Measurements from ENCODE around the gene DLGAP1.
"Not testable (repeated sequence)": the region's sequence is repeated elsewhere in the genome, so short reads cannot be mapped to it uniquely, and the experiment has no call there.

The DLGAP1 gene

GRCh38 chr18:4455113-4455811 is at the start of gene DLGAP1:
Gene DLGAP1 (minus strand): TSS chr18:4455307.
- DNase-seq (ENCODE audit: low spot score), result peak; percentile 30

GRCh38 chr18:4494703-4495284 is 39.7 kb upstream of the DLGAP1 start:
- not testable (repeated sequence) for DNase-seq (ENCODE audit: low spot score)

GRCh38 chr18:4468511-4468910 is 13.4 kb upstream of the DLGAP1 start:
- DNase-seq (ENCODE audit: low spot score), result no peak

GRCh38 chr18:4454537-4455112 is 482 bp downstream of the DLGAP1 start:
- DNase-seq (ENCODE audit: low spot score), result peak; percentile 10

- peak; percentile 6 for DNase-seq (ENCODE audit: low spot score)
These were observed 1.1 kb downstream of the DLGAP1 start for GRCh38 chr18:4453874-4454536.

- DNase-seq (ENCODE audit: low spot score), result no peak
These were observed 1.6 kb downstream of the DLGAP1 start for GRCh38 chr18:4453567-4453873.

- no peak for DNase-seq (ENCODE audit: low spot score)
These were observed 4.9 kb downstream of the DLGAP1 start for GRCh38 chr18:4450065-4450658.

- DNase-seq (ENCODE audit: low spot score), result no peak
These were observed 9.2 kb downstream of the DLGAP1 start for GRCh38 chr18:4445902-4446301.

GRCh38 chr18:4444306-4444705 is 10.8 kb downstream of the DLGAP1 start:
- DNase-seq (ENCODE audit: low spot score), result no peak

- no peak for DNase-seq (ENCODE audit: low spot score)
These were observed 14.0 kb downstream of the DLGAP1 start for GRCh38 chr18:4441098-4441497.

GRCh38 chr18:4438938-4439337 is 16.2 kb downstream of the DLGAP1 start:
- DNase-seq (ENCODE audit: low spot score), result no peak

- DNase-seq (ENCODE audit: low spot score), result no peak
These were observed 21.4 kb downstream of the DLGAP1 start for GRCh38 chr18:4433717-4434116.

- DNase-seq (ENCODE audit: low spot score), result no peak
These were observed 24.3 kb downstream of the DLGAP1 start for GRCh38 chr18:4430836-4431235.

GRCh38 chr18:4417714-4418113 is 37.4 kb downstream of the DLGAP1 start:
- no peak for DNase-seq (ENCODE audit: low spot score)

GRCh38 chr18:4416976-4417375 is 38.1 kb downstream of the DLGAP1 start:
- no peak for DNase-seq (ENCODE audit: low spot score)

GRCh38 chr18:4412286-4412685 is 42.8 kb downstream of the DLGAP1 start:
- no peak for DNase-seq (ENCODE audit: low spot score)

GRCh38 chr18:4406856-4407255 is 48.3 kb downstream of the DLGAP1 start:
- no peak for DNase-seq (ENCODE audit: low spot score)

- no peak for DNase-seq (ENCODE audit: low spot score)
These were observed 49.1 kb downstream of the DLGAP1 start for GRCh38 chr18:4405965-4406364.

GRCh38 chr18:4403836-4404235 is 51.3 kb downstream of the DLGAP1 start:
- no peak for DNase-seq (ENCODE audit: low spot score)

- DNase-seq (ENCODE audit: low spot score), result peak; percentile 54
These were observed 54.2 kb downstream of the DLGAP1 start for GRCh38 chr18:4400911-4401310.

GRCh38 chr18:4399929-4400328 is 55.2 kb downstream of the DLGAP1 start:
- DNase-seq (ENCODE audit: low spot score), result no peak

- DNase-seq (ENCODE audit: low spot score), result no peak
These were observed 60.4 kb downstream of the DLGAP1 start for GRCh38 chr18:4394700-4395099.

- DNase-seq (ENCODE audit: low spot score), result no peak
These were observed 63.2 kb downstream of the DLGAP1 start for GRCh38 chr18:4391859-4392258.

Data from kidney capillary endothelial cell (primary cell).